HG02588 (cell line): ENCODE results near the gene DENND1C.

Experiments used
- ATAC-seq: cut with Tn5 transposase; IDR thresholded peaks from one replicate; pipeline ENCODE4 v1.9.1; 2021; ENCODE audit warnings: mild to moderate bottlenecking, moderate library complexity; ENCODE audit not compliant: unreplicated experiment

Gene DENND1C

GRCh38 chr19:6479836-6480398, 1.7 kb downstream of the DENND1C start:
- ATAC-seq = no peak

GRCh38 chr19:6478815-6479214, 2.8 kb downstream of the DENND1C start:
- no peak for ATAC-seq

- no peak for ATAC-seq
Measured at GRCh38 chr19:6476896-6477431, 4.6 kb downstream of the DENND1C start.

GRCh38 chr19:6476155-6476895, 5.3 kb downstream of the DENND1C start:
- no peak for ATAC-seq

GRCh38 chr19:6475321-6476108, 6.1 kb downstream of the DENND1C start:
- no peak for ATAC-seq

- no peak for ATAC-seq
Measured at GRCh38 chr19:6473647-6474046, 7.9 kb downstream of the DENND1C start.

- ATAC-seq = no peak
Measured at GRCh38 chr19:6472713-6473112, 8.9 kb downstream of the DENND1C start.

- no peak for ATAC-seq
Measured at GRCh38 chr19:6471076-6471475, 10.5 kb downstream of the DENND1C start.

GRCh38 chr19:6470173-6470572, 11.4 kb downstream of the DENND1C start:
- no peak for ATAC-seq

GRCh38 chr19:6467384-6467783, 14.2 kb downstream of the DENND1C start:
- no peak for ATAC-seq

GRCh38 chr19:6466526-6467248, 14.9 kb downstream of the DENND1C start:
- ATAC-seq = no peak

GRCh38 chr19:6465663-6466062, 15.9 kb downstream of the DENND1C start:
- no peak for ATAC-seq

- no peak for ATAC-seq
Measured at GRCh38 chr19:6465006-6465405, 16.6 kb downstream of the DENND1C start.

GRCh38 chr19:6464070-6464873, 17.3 kb downstream of the DENND1C start, which contains the start of gene CRB3:
Gene CRB3 (plus strand): TSS chr19:6464271. CDS start chr19:6464702, 431 bp downstream.
- ATAC-seq = no peak

GRCh38 chr19:6460099-6460884, 21.3 kb downstream of the DENND1C start:
- ATAC-seq = peak; percentile 61

- peak; percentile 36 for ATAC-seq
Measured at GRCh38 chr19:6459262-6460098, 22.1 kb downstream of the DENND1C start, which contains the start of gene SLC25A23. Gene SLC25A23 (minus strand): TSS chr19:6459792. CDS start chr19:6459628, 164 bp downstream.

- ATAC-seq = no peak
Measured at GRCh38 chr19:6458695-6459261, 22.8 kb downstream of the DENND1C start.
